Activated T-cell treated with anti-CD3 and anti-CD28 coated beads for 48 hours (primary cell): Measurements from ENCODE around the gene ARNT2.

ENCODE experiments used
- DNase-seq: peaks from one replicate; pipeline ENCODE4 v3.0.0-alpha.2; 2020; ENCODE audit warnings: low read depth

ARNT2 gene

GRCh38 chr15:80514071-80514780 lies 110.0 kb downstream of the ARNT2 start:
- no peak for DNase-seq

- no peak for DNase-seq
These were observed 113.1 kb downstream of the ARNT2 start for GRCh38 chr15:80517290-80517689.

DNA sequence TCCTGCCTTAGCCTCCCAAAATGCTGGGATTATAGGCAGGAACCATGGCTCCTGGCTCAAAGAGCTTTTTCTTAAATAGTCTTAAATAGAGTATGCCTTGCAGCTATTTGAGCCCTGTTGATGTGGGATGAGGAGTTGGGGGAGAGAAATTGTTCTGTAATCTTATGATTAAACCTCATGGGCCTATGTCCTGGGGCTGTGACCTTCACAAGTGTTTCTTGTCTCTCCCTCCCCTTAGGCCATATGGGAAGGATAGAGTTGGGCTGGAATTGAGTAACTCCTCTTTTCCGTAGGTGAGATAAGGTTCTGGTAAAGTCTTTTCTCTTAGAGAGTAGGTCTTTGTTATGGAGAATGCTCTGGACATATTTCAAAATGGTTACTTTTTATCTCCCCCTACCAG lies 114.3 kb downstream of the ARNT2 start:
- DNase-seq: no peak

DNA sequence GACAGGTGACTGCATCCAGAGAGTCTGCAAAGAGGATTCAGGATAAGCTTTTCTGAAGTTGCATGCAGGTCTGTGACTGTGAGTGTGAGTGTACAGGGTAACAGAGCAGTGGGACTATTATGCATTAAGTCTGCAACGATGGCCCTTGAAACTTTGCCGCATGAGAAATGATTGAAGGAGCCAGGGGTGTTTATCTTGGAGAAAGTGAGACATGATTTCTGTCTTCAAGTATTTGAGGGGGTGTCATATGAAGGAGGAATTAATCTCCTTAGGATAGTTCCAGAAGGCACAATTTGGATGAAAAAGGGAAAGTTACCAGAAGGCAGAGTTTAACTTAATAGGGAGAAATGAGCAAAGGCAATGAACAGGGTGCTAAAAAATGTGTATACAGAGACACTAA lies 119.6 kb downstream of the ARNT2 start:
- no peak for DNase-seq

DNA sequence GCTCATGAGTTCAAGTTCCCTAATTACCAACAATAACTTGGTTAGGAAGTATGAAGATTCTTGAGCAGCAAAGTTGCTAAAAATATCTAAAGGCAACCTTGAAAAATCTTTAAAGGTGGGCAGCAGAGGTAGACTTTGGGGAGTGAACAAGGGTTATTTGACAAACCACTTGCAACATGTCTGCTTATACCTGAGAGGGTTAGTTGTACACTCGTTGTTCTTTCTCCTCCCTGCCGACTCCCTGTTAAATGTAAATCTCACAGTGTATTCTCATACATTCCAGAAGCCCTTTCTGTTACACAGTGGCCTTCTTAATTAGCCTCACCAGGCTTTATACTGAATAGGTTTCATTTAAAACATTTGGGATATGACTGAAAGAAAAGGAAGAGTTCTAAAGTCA lies 121.7 kb downstream of the ARNT2 start:
- no peak for DNase-seq

DNA sequence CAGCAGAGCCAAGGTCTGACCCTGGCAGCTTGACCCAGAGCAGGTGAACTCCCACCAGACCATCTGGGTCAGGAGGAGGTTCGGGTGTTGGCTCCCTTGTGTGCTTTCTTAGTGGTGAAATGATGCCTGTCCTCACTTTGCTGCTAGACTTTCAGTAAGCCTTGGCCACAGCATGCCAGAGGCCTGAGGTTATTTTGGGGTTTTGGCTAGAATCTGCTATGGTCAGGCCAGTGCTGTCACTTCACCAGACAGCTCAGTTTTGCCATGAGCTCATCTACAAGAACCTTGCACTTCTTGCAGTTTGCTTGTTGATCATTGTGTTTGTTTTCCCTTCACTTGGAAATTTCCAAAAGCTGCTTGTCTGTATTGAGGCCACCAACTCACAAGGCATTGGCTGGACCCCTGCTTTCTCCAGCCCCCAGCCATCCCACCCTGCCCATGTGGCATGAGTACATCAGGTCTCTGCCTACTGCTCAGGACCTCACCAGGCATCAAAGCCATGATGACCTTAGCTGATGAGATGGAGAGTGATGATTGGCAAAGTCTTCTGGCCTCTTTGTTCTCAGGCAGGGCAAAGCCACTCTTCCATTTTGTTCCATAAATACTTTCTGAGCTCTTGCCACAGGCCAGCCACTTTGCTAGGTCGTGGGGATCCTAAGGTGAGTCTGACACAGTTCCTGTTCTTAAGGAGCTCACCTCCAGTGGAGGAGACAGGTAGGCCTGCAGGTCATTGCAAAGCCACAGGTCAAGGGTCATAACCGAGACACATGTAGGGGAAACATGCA lies 122.6 kb downstream of the ARNT2 start:
- DNase-seq: no peak

- DNase-seq: no peak
These were observed 123.2 kb downstream of the ARNT2 start for GRCh38 chr15:80527406-80527805.

- no peak for DNase-seq
These were observed 123.8 kb downstream of the ARNT2 start for GRCh38 chr15:80527961-80528360.

DNA sequence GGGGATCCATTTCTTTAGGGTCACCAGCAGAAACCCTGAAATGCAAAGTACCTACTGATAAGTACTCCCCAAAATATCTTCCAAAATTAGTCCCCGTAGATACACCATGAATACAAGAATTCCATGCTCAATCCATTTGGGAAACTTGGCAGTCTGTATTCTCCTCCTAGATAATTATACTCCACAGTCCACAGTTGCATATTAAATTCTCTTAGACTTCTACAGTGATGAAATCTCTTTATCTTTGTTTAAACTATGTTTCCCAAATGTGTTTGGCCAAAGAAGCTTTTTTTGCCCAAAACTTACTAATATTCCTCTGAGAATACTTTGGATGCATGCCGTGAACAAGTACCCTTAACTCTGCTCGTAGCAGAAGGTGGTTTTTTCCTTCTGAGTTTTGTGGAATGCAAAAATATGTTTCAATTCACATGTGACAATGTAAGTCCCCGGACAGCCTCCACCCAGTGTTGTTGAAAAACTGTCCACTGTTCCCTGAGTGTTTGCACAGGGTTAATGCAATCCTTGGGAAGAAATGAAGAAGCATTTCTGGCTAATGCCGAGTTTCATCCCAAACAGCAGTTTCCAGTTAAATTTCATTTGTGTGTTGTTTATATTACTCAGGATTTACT lies 126.7 kb downstream of the ARNT2 start:
- DNase-seq: no peak

DNA sequence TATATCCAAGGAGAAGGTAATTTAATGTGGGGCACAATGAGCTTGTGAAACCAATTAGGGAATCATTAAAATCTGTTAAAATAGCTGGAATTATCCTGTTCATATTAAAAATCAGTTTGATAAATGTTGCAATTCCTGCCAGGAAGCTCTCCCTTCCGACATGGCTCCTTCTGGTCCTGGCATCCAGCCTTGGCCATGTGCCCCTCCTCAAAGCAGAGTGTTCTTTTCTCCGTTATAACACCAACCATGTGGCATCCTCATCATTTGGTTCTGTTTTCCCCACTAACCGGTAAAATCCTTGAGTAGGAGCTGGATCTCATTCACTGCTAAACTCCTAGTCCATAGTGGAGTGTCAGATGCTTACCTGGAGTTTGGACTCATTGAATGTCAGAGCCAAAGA lies 127.2 kb downstream of the ARNT2 start:
- no peak for DNase-seq

GRCh38 chr15:80531796-80532195 lies 127.6 kb downstream of the ARNT2 start:
- DNase-seq: no peak

- DNase-seq: no peak
These were observed 129.7 kb downstream of the ARNT2 start for GRCh38 chr15:80533790-80534333.

DNA sequence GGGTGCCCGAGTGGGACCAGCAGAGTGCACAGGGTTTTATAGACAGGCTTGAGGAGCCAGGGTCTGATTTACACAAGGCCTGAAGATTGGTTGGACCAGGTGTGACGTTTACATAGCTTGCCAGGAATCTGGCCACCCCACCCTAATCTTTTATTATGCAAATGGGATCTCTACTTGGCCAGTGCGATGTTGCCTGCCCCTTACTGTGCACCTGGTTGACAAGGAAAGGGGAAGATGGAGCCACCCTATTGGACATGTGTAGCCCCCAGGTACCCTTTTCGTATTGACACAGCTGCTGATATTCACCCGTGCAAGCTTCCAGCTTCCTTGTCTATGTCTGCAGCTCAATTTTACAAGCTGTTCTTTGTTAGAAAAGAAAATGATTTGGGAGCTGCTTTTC lies 132.0 kb downstream of the ARNT2 start:
- DNase-seq: no peak

DNA sequence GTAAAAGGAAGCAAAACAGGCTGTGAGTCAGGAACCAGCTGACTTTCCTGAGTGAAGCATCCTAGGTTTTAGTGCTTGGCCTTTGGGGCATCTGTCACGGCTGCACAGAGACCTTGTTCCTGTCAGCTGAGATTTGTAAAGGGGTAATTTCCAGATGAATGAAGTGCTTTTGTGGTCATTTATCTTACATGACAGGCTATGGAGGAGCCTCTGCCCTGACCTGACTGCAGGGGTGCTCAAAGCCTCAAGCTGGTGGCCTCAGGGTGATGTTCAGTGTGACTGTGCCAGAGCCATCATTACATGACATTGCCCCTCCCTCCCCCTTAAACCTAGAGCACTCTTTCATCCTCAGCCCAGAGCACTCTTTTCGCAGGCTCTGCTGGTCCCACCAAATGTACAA lies 132.5 kb downstream of the ARNT2 start:
- DNase-seq: no peak

DNA sequence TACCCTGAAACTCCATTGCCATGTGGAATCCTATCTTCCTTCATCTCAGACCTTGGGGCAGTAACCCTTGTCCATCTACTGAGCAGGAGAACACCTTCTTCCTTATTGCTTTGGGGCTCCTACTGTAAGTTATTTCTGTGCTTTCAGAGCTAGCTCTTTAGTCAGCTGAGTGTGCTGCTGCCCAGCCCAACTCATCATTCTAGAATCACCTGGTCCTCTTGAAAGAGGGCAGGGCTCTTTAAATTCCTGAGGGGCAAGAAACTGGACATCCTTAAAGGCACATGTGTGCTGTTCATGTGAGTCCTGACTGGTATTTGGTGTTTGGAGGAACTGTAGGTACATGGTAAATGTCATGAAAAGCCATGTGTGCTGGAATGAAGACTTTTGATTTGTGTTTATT lies 140.9 kb downstream of the ARNT2 start:
- DNase-seq: no peak

DNA sequence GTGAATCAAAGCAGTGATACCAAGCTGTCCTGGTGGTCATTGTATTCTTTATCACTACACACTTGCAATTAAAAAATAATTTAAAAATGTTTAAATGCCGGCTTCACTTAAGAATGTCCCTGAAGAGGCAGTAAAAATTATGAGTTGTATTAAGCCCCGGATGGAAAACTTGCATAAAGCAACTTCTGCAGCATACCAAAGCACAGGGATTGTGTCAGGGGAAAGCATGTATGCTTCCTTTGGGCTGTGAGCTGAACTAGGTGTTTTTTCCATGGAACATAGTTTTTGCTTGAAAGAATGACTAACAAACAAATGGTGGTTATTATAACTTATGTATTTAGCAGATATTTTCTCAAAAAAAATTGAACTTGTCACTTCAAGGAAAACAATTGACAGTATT lies 143.1 kb downstream of the ARNT2 start:
- no peak for DNase-seq

DNA sequence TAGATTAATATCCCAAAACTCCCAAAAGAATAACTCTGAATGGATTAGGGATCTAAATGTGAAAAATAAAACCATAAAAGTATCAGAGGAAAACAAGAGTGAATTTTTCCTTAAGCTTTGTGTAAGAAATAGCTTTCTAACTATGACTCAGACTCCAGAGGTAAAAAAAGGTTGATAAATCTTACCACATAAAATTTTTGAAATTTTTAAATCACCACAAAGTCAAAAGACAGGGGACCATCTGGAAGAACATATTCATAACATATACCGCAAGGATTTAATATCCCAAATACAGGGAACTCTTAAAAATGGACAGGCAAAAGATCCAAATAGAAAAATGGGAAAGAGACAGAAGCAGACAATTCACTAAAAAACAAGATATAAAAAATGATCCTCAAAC lies 145.0 kb downstream of the ARNT2 start:
- DNase-seq: no peak

- DNase-seq: no peak
These were observed 145.5 kb downstream of the ARNT2 start for GRCh38 chr15:80549654-80550053.

DNA sequence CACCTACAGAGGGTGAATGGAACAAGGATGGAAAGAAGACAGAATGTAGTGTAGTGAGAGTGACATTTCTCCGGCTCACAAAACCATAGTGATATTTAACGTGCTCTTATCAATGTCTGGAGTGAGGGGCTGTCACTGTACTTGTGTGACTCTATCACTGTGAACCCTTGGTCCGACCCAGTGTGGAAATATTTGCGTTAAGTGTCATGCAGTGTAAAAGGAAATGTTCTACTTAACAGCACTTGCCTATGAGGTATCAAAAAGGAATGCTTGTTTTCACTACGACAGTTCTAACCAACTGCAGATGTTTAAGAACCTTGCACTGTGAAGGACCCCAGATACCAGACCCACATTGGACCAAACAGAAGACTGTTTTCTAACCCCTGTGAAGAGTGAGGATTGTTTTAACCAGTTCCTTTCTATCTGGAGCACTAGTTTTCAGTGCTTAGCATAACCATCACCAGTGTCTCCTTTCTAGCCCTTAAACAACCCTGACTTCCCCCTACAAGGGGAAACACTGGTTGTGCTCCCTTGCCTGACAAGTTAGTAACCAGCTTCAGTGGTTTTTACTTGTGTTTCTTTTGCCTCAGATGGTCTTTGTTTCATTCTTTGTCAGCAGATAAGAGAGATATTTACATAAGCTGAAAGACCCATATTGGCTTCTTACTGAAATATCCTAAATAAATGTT lies 146.2 kb downstream of the ARNT2 start:
- DNase-seq: no peak

GRCh38 chr15:80550908-80551260 lies 146.7 kb downstream of the ARNT2 start:
- no peak for DNase-seq

DNA sequence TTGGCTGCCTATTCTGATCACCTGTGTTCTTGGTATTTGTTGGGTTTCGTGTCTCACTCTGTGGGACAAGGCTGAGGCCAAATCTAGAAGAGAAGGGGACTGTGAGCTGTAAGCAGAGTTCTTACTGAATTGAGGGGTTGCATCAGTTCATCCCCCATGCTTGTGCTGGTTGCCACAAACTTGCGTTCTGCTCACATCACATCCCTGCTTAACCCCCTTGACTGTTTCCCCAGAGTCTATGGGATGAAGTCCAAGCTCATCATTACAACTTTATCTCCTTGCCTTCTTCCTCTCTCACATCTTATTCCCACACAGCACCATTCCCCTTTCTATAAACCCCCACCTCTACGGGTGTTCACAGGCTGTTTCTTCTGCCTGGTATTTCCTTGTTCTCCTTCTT lies 147.2 kb downstream of the ARNT2 start:
- DNase-seq: no peak

DNA sequence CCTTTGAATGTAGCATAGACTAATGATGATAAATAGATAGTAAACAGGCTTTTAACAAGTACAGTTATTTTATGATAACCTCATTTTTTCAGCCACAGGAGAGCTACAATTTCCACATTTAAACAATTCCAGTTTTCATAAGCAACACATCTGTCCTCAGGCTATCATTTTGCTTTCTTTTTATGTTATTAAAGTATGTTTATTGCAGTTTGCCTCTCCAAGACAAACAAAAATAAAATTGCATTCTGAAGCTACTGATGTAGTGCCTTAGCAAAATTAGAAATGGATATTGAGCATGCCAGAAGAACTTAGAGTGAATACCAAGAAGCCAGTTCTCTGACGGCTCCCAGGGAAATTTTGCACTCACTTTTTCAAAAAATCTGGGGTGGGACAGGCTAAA lies 150.4 kb downstream of the ARNT2 start:
- DNase-seq: no peak
